HG02981 (cell line): ENCODE results near the gene KCNB1.

Experiments
- ATAC-seq: cut with Tn5 transposase; IDR thresholded peaks from one replicate; pipeline ENCODE4 v1.9.1; 2021; ENCODE audit warnings: mild to moderate bottlenecking, moderate library complexity; ENCODE audit not compliant: unreplicated experiment

The KCNB1 gene

DNA sequence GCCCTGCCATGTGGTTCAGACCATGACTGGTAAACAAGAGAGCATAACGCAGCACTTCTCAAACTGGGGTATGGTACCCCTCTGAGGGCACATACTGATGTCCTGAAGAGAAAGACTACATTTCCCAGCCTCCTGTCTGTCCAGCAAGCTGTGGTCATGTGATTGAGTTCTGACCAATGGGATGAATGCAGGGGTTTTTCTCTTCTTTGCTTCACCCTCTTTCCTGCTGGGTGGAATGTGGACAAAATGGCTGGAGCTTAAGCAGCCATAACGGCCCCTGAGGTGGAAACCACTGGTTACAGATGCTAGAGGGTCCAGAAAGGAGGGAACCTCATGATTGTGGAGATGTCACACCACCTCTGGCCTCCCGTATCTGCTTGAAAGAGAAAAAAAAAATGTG, 19.4 kb upstream of the KCNB1 start:
- ATAC-seq: no peak

DNA sequence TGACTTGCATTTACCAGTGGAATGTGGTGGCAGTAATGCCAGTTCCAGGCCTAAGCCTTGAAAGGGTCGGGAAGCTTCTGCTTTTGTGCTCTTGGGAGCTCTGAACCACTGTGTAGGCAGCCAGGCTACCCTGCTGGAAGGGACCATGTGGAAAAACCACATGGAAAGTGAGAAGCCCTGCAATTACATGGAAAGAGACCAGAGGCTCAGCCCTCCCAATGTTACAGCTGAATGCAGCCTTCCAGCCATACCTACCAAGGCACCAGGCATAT, 14.9 kb upstream of the KCNB1 start:
- ATAC-seq: no peak

- ATAC-seq: no peak
Measured at GRCh38 chr20:49496553-49497397, 14.3 kb upstream of the KCNB1 start.

- no peak for ATAC-seq
Measured at GRCh38 chr20:49496043-49496442, 13.6 kb upstream of the KCNB1 start.

DNA sequence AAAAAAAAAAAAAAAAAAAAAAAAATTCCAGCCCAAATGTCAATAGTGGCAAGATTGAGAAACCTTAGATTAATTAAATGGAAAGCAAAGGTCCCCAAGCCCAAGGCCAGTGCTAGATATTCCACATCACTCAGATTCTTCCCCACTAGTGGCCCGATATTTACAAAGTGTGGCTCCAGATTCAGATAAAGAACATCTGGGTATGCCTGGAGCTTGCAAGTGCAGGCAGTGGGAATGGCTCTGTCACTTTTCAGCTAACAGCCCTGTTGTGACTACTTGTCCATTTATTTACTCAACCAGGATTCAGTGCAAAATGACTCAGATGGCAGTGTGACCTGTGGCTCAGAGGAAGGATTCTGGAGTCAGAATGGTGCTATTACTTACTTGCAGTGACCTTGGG, 8.2 kb upstream of the KCNB1 start:
- ATAC-seq: no peak

- no peak for ATAC-seq
Measured at GRCh38 chr20:49489688-49490087, 7.2 kb upstream of the KCNB1 start.

- ATAC-seq: no peak
Measured at GRCh38 chr20:49486064-49486463, 3.6 kb upstream of the KCNB1 start.

DNA sequence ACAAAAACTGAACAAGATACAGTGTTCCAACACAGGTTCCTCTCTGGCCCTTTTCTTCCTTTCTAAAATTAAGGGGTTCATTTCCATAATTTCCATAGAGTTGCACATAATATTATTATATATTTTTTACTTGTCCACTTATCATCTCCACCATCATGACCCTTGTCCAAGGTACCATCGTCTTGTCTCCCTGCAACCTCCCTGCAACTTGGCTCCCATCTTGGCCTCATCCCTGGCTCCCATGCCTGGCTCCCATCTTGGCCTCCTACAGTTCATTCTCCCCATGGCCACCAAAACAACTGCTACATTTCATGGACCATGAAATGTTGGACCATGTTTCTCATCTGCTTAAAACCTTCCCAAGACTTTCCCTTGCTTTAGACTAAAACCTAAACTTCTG, 3.1 kb upstream of the KCNB1 start:
- ATAC-seq: no peak

- ATAC-seq: no peak
Measured at GRCh38 chr20:49484180-49485140, 2.0 kb upstream of the KCNB1 start.

GRCh38 chr20:49483696-49484123, 1.2 kb upstream of the KCNB1 start:
- ATAC-seq: no peak

DNA sequence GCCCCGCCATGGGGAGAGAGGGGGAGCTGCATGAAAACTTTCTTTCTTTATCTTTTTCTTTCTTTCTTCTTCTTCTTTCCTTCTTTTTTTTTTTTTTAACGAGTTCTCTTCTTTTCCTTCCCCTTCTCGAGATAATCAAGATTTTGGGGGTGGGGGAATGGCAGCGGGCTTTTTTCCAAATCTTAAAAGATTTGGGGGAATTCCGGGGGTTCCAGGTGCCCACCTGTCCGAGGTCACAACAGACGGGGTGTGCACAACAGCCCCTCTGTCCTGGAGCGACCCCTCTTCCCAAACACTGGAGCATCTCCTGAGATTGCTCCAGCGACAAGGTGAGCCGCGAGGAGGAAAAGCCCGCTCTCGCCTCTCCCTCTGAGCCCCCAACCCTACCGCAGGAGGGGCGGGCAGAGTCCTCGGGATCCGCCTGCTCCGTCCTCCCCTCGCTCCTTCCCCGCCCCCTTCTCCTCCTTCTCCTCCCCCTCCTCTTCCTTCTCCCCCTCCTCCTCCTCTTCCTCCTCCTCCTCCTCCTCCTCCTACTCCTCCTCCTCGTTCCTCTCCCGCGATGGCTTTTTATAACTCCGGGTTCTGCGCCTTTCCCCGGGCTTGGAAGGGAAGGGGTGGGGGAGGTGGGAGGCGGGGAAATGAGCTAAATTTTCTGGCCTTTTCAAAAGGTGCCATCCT, 689 bp upstream of the KCNB1 start:
- ATAC-seq: no peak

DNA sequence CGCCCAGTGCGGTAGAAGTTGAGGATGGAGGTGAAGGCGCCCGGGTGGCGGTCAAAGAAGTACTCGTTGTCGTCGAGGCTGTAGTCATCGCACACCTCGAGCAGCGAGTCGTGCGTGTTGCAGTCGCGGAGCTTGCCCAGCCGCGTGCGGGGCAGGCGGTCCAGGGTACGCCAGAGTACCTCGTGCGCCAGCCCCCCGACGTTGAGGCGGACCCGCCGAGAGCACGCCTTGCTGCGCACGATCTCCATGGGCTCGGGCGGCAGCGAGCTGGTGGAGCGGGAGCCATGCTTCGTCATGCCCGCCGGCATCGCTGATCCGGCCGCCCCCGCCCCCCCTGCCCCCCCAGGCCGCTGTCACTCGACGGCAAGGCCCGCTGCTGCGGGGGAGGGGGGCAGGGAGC, 295 bp downstream of the KCNB1 start:
- ATAC-seq: no peak

DNA sequence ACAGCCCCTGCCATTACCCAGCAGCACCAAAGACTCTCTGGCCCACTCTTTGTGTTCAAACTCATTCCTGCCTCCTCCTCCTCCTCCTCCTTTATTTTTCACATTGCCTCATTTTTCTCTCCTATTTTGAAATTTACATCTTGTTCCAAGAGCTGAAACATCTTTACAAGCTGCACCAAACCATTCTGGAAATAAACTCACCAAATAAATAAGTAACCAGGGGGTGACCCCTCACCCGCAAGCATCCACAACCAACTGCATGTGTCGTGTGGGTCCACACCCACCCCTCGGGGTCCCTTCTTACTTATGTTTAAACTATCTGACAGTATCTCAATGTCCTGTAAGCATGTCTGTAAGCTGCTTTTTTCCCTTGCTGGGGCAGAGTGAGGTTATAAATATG, 1.4 kb downstream of the KCNB1 start:
- ATAC-seq: no peak

DNA sequence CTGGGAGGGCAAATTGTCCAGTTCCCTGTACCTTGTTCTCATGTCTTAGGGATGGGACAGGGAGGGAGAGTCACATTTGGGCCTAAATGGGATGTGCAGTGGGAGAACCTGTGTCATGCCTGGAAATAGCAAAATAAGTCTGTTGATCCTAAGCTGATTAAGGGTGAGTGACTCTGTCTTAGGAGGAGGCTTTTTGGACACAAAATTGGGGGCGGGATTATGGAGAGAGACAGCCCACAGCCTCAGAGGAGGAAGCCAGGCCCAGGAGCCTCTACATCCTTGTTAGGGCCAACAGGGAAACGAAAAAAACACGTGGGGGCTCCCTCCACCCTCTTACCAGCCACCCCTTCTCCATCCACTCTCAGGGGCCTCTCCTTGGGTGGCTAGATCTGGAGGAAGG, 2.2 kb downstream of the KCNB1 start:
- no peak for ATAC-seq

- ATAC-seq: no peak
Measured at GRCh38 chr20:49479785-49480184, 2.7 kb downstream of the KCNB1 start.

DNA sequence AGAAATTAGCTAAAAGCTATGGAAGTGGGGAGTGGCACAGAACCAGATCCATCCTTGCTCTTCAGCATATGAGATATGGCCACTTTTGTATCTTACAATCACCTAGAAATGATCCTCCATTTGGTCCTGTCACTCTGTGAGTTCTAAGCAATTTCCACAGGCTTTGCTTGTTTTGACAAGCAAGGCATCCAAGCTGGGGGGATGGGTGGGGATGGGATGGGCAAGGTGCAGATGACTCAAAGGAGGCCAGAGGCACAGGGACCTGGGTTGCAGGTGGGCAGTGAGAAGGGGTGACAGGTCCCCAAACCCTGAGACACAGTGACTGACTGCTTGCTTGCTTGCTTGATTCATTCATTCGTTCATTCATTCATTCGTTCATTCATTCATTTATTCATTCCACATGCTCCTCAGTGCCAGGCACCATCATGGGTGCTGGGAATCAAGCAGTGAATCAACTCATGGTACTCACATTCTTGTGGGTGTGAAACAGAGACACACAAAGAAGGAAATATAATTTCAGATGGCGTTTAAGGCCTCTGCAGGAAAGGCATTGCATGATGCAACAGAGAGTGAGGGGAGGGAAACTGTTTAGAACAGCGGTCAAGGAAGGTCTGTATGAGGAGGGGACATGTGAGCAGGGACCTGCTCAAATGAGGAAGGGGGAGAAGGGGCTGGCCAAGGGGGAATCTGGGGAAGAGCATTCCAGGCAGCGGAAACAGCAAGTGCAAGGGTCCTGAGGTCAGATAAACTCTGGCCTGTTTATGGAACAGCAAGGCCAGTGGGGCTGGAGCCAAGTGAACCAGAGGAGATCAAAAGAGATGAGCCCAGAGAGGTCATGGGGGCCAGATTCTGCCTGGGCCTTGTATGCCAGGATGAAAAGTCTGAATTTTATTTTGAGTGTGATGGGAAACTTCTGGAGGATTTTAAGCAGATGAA, 3.4 kb downstream of the KCNB1 start:
- ATAC-seq: no peak

GRCh38 chr20:49478266-49478665, 4.2 kb downstream of the KCNB1 start:
- ATAC-seq: no peak

DNA sequence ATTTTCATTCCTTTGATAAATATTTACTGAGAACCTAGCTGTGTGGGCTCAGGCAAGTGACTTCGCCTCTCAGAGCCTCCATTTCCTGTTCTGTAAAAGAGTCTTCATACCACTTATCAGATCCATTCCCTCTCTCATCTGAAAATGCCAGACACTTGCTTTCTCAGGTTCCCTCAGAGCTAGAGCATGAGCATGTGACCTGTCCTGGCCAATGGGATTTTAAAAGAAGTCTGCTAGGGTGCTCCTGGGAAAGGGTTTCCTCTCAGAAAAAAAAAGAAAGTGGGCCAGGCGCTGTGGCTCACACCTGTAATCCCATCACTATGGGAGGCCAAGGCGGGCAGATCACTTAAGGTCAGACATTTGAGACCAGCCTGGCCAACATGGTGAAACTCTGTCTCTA, 5.3 kb downstream of the KCNB1 start:
- ATAC-seq: no peak

DNA sequence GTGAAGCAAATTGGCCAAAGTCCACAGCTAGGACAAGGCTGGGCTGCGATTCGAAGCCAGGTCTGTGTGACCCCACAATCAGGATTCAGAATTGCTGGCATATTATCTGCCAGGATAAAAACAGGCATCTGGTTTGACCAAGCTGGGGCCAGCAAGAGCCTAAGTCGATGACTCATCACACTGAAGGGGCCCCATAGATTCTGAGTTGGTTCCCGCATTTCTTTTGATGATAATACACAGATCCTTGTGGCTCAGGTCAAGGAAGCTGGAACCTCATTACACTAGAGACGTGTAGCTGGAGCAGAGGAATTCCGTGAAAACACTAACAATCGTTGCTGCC, 6.5 kb downstream of the KCNB1 start:
- no peak for ATAC-seq

- ATAC-seq: no peak
Measured at GRCh38 chr20:49475292-49476015, 7.0 kb downstream of the KCNB1 start.
